ENCODE measurements around the gene MGMT. TPM values are rescaled to one million over a fixed set of nuclear protein-coding genes. Genes with fewer than 3 reads are reported as not detected.

MGMT gene
- total RNA-seq, 1 experiment from 2014 or later = 11.5 TPM

GRCh38 chr10:129501652-129502436 lies 34.8 kb downstream of the MGMT start:
- TF ChIP-seq SIN3A (IDR thresholded peaks at IDR 0.05; ENCODE audit: low read depth) (no peak), EZH2phosphoT487 (IDR thresholded peaks at IDR 0.05; ENCODE audit: borderline replicate concordance) (no peak), POLR2AphosphoS5 (IDR thresholded peaks at IDR 0.05; ENCODE audit: low read depth, low read length) (no peak), SP1 (IDR thresholded peaks at IDR 0.05; ENCODE audit: low read depth) (no peak), REST (IDR thresholded peaks at IDR 0.05; ENCODE audit: low read depth) (no peak), TCF7L2 (IDR thresholded peaks at IDR 0.05; ENCODE audit: borderline replicate concordance, extremely low read depth, insufficient read depth, insufficient read length) (no peak), POLR2A (IDR thresholded peaks at IDR 0.05; ENCODE audit: borderline replicate concordance, extremely low read depth, insufficient read depth, insufficient read length) (no peak), SRF (IDR thresholded peaks at IDR 0.05; ENCODE audit: low read depth) (no peak), FOSL1 (IDR thresholded peaks at IDR 0.05; ENCODE audit: low read depth) (no peak), ZNF274 (IDR thresholded peaks at IDR 0.05; ENCODE audit: low read depth, low read length) (no peak), JUND (IDR thresholded peaks at IDR 0.05) (no peak), ATF3 (IDR thresholded peaks at IDR 0.05) (no peak), ZBTB33 (IDR thresholded peaks at IDR 0.05; ENCODE audit: extremely low read depth, insufficient replicate concordance, low read length) (no peak), CEBPB (IDR thresholded peaks at IDR 0.05; ENCODE audit: low read depth) (no peak), EZH2 (IDR thresholded peaks at IDR 0.05) (no peak), EGR1 (IDR thresholded peaks at IDR 0.05; ENCODE audit: low read depth) (no peak), MAX (IDR thresholded peaks at IDR 0.05) (no peak), CTCF (IDR thresholded peaks at IDR 0.05 in 2 of 3, conservative IDR thresholded peaks at IDR 0.05 in 1 of 3; ENCODE audit: borderline replicate concordance in 1 of 3, insufficient read depth in 1 of 3, low read depth in 2 of 3, low read length in 2 of 3) (no peak), YY1 (IDR thresholded peaks at IDR 0.05; ENCODE audit: extremely low read depth, insufficient replicate concordance, low read depth, low read length) (no peak), RAD21 (IDR thresholded peaks at IDR 0.05; ENCODE audit: low read depth) (no peak)
- DNase-seq (ENCODE audit: low read depth, low spot score) (no peak), ATAC-seq (no peak)
- Histone ChIP-seq H3K9ac (ENCODE audit: low read length) (no peak overlapping the region), H3K4me3 (replicated peaks in 1 of 2; ENCODE audit: low read depth in 1 of 2, low read length in 2 of 2) (no peak overlapping the region), H3K27ac (ENCODE audit: low read depth, low read length) (no peak overlapping the region), H2AFZ (ENCODE audit: low read depth, low read length, poor library complexity, severe bottlenecking) (no peak overlapping the region), H3K4me1 (ENCODE audit: control insufficient read depth in 1 of 2, insufficient read depth in 2 of 2, low read length in 2 of 2) (no peaks in the 10 kb centered on the region), H3K4me2 (ENCODE audit: low read length) (no peak overlapping the region), H3K36me3 (ENCODE audit: control insufficient read depth in 1 of 2, insufficient read depth in 2 of 2, low read length in 2 of 2) (no peaks in the 10 kb centered on the region), H4K20me1 (ENCODE audit: insufficient read depth) (no peaks in the 10 kb centered on the region), H3K9me3 (ENCODE audit: control insufficient read depth in 1 of 2, insufficient read depth in 1 of 2, low read depth in 1 of 2, low read length in 2 of 2) (peaks cover 3% of the 10 kb centered on the region in 2 experiments; a peak in 2 of 4 replicates), H3K9me2 (ENCODE audit: insufficient read depth) (no peaks in the 10 kb centered on the region), H3K27me3 (ENCODE audit: insufficient read depth, low read length) (no peaks in the 10 kb centered on the region), H3K79me2 (ENCODE audit: insufficient read depth, low read length) (no peaks in the 10 kb centered on the region)
- POLR2A ChIA-PET = no interaction called here
- intact Hi-C loops (cut with micrococcal nuclease) = no loop called here
- no TSS peak for BruUV-seq (replicated peaks)
- CTCF ChIA-PET = no interaction called here
- RAD21 ChIA-PET (ENCODE audit: low non-redundant PET in 1 of 2, low total read pairs in 2 of 2, uncharacterized antibody in 2 of 2, unreplicated experiment in 2 of 2) = no interaction called here
